Forelimb muscle (tissue), 1 donor: ENCODE data around the gene PSMD5. TPM values are rescaled to one million over a fixed set of nuclear protein-coding genes. Genes with fewer than 3 reads are reported as not detected.
"Not testable (repeated sequence)": the region's sequence is repeated elsewhere in the genome, so short reads cannot be mapped to it uniquely, and the experiment has no call there.

Source experiments
- DNase-seq: peaks from one replicate; pipeline ENCODE4 v3.0.0-alpha.2; 2013; ENCODE audit warnings: low read depth
- polyA plus RNA-seq: library from polyadenylated mRNA; unstranded; fragments of 120-200 nt; gene quantifications from one replicate; pipeline ENCODE4 v1.2.1, GENCODE V29; 2013; ENCODE audit not compliant: insufficient read length

Gene PSMD5
- polyA plus RNA-seq, 1 donor, result 20.7 TPM

- no peak for DNase-seq
These were observed 34.9 kb downstream of the PSMD5 start for GRCh38 chr9:120807607-120808379.

- DNase-seq, result not testable (repeated sequence)
These were observed 37.8 kb downstream of the PSMD5 start for GRCh38 chr9:120804784-120805363.

- DNase-seq, result no peak
These were observed 41.3 kb downstream of the PSMD5 start for GRCh38 chr9:120801441-120801840.

- peak; percentile 72 for DNase-seq
These were observed 49.6 kb downstream of the PSMD5 start, which contains the start of gene FBXW2 for GRCh38 chr9:120792898-120793765. Gene FBXW2, minus strand, starts transcription at chr9:120793416. Its CDS starts 5,158 bp downstream, at chr9:120788258.

GRCh38 chr9:120791161-120791560 lies 51.6 kb downstream of the PSMD5 start:
- DNase-seq, result no peak

GRCh38 chr9:120787933-120788332 lies 54.8 kb downstream of the PSMD5 start:
- DNase-seq, result no peak

- no peak for DNase-seq
These were observed 59.1 kb downstream of the PSMD5 start for GRCh38 chr9:120783602-120784047.

- no peak for DNase-seq
These were observed 61.5 kb downstream of the PSMD5 start for GRCh38 chr9:120781236-120781635.

GRCh38 chr9:120780367-120780766 lies 62.4 kb downstream of the PSMD5 start:
- no peak for DNase-seq

- no peak for DNase-seq
These were observed 63.5 kb downstream of the PSMD5 start for GRCh38 chr9:120779227-120779626.

GRCh38 chr9:120778758-120779157 lies 64.0 kb downstream of the PSMD5 start:
- DNase-seq, result no peak

GRCh38 chr9:120777229-120777628 lies 65.5 kb downstream of the PSMD5 start:
- no peak for DNase-seq

GRCh38 chr9:120776788-120777187 lies 65.9 kb downstream of the PSMD5 start:
- no peak for DNase-seq

GRCh38 chr9:120775859-120776258 lies 66.9 kb downstream of the PSMD5 start:
- no peak for DNase-seq

- DNase-seq, result no peak
These were observed 68.0 kb downstream of the PSMD5 start for GRCh38 chr9:120774719-120775118.

GRCh38 chr9:120773256-120773655 lies 69.5 kb downstream of the PSMD5 start:
- DNase-seq, result no peak

- no peak for DNase-seq
These were observed 71.8 kb downstream of the PSMD5 start for GRCh38 chr9:120770931-120771330.

GRCh38 chr9:120768886-120769285 lies 73.8 kb downstream of the PSMD5 start:
- no peak for DNase-seq

GRCh38 chr9:120768247-120768646 lies 74.5 kb downstream of the PSMD5 start:
- DNase-seq, result no peak

- no peak for DNase-seq
These were observed 75.3 kb downstream of the PSMD5 start for GRCh38 chr9:120767451-120767850.
